Naive B cell (primary cell): Measurements from ENCODE around the gene PKP1. TPM values are rescaled to one million over a fixed set of nuclear protein-coding genes. Genes with fewer than 3 reads are reported as not detected.
A peak's percentile ranks its signal among the peaks of the same experiment; 100 is the strongest.
"Not testable (repeated sequence)": the region's sequence is repeated elsewhere in the genome, so short reads cannot be mapped to it uniquely, and the experiment has no call there.

Experiments
- ATAC-seq, 2 donors: fragments of 150-1000 bp; cut with Tn5 transposase; 2 replicates each; pipeline ENCODE4 v1.10.0; 2021; ENCODE audit warnings: low read depth in 2 of 2, mild to moderate bottlenecking in 2 of 2, moderate library complexity in 2 of 2
- DNase-seq: peaks from one replicate; pipeline ENCODE4 v3.0.0; 2022
- H3K27ac Mint-ChIP-seq, 6 donors: one replicate each; pipeline ENCODE4 v1.8.0; 2020 to 2022; ENCODE audit warnings: mild to moderate bottlenecking in 6 of 6, mixed read lengths in 6 of 6, moderate library complexity in 5 of 6, inconsistent platforms in 2 of 6
- H3K27me3 Mint-ChIP-seq, 3 donors: one replicate each; pipeline ENCODE4 v1.8.0; 2021 to 2022; ENCODE audit warnings: mixed read lengths in 3 of 3, mild to moderate bottlenecking in 1 of 3
- H3K36me3 Mint-ChIP-seq, 2 donors: one replicate each; pipeline ENCODE4 v1.8.0; 2020 to 2022; ENCODE audit warnings: mixed read lengths in 2 of 2, inconsistent platforms in 1 of 2, mild to moderate bottlenecking in 1 of 2
- H3K4me1 Mint-ChIP-seq, 3 donors: one replicate each; pipeline ENCODE4 v1.8.0; 2020 to 2022; ENCODE audit warnings: mixed read lengths in 3 of 3, inconsistent platforms in 1 of 3, mild to moderate bottlenecking in 1 of 3, moderate library complexity in 1 of 3
- H3K4me3 Mint-ChIP-seq, 8 donors: one replicate each; pipeline ENCODE4 v1.8.0; 2020 to 2022; ENCODE audit warnings: mild to moderate bottlenecking in 8 of 8, mixed read lengths in 8 of 8, moderate library complexity in 8 of 8, inconsistent platforms in 2 of 8
- H3K9me3 Mint-ChIP-seq, 7 donors: one replicate each; pipeline ENCODE4 v1.8.0; 2020 to 2022; ENCODE audit warnings: mixed read lengths in 7 of 7, mild to moderate bottlenecking in 5 of 7, inconsistent platforms in 2 of 7, moderate library complexity in 1 of 7
- polyA plus RNA-seq, 6 donors: library from polyadenylated mRNA; unstranded; fragments of 300-500 nt; fragmentation: Illumina TruSeq; gene quantifications; one replicate each; pipeline ENCODE4 v1.2.3, GENCODE V29; 2021; ENCODE audit warnings: low read depth in 6 of 6

PKP1 gene
- polyA plus RNA-seq, 6 donors from 2014 or later, result not detected

- no peak for ATAC-seq
- Mint-ChIP-seq H3K36me3 (no peaks in the 10 kb centered on the region), H3K4me1 (peaks cover 0 to 2% (median 0%) of the 10 kb centered on the region in 3 donors), H3K4me3 (peak overlapping the region in 2 of 8 donors; percentile 37 to 40), H3K27me3 (peaks cover 12 to 22% (median 21%) of the 10 kb centered on the region in 3 donors), H3K27ac (no peak overlapping the region), H3K9me3 (no peaks in the 10 kb centered on the region)
- DNase-seq, result peak; percentile 25
Measured at GRCh38 chr1:201254625-201255478, 28.5 kb upstream of the PKP1 start.

- H3K36me3 Mint-ChIP-seq, result no peaks in the 10 kb centered on the region
- H3K27ac Mint-ChIP-seq, result no peak overlapping the region
- no peaks in the 10 kb centered on the region for H3K9me3 Mint-ChIP-seq
- H3K4me1 Mint-ChIP-seq, result peaks cover 0 to 2% (median 0%) of the 10 kb centered on the region in 3 donors
- DNase-seq, result no peak
- no peak for ATAC-seq
- peaks cover 12 to 23% (median 20%) of the 10 kb centered on the region in 3 donors for H3K27me3 Mint-ChIP-seq
- no peak overlapping the region for H3K4me3 Mint-ChIP-seq
Measured at GRCh38 chr1:201255479-201256362, 27.6 kb upstream of the PKP1 start.

- H3K4me1 Mint-ChIP-seq, ATAC-seq, H3K27ac Mint-ChIP-seq, DNase-seq, H3K36me3 Mint-ChIP-seq, H3K4me3 Mint-ChIP-seq, H3K9me3 Mint-ChIP-seq: not testable (repeated sequence)
- peaks cover 18 to 33% (median 20%) of the 10 kb centered on the region in 3 donors for H3K27me3 Mint-ChIP-seq
Measured at GRCh38 chr1:201258132-201258531, 25.2 kb upstream of the PKP1 start.

GRCh38 chr1:201258763-201259230, 24.5 kb upstream of the PKP1 start:
- Mint-ChIP-seq H3K27me3 (peaks cover 18 to 38% (median 26%) of the 10 kb centered on the region in 3 donors), H3K36me3 (no peaks in the 10 kb centered on the region), H3K9me3 (no peaks in the 10 kb centered on the region), H3K4me1 (no peaks in the 10 kb centered on the region), H3K4me3 (no peak overlapping the region), H3K27ac (no peak overlapping the region)
- DNase-seq (no peak), ATAC-seq (no peak)

- Mint-ChIP-seq H3K27ac (peak overlapping the region in 1 of 6 donors; percentile 83), H3K27me3 (peaks cover 23 to 38% (median 33%) of the 10 kb centered on the region in 3 donors), H3K36me3 (no peaks in the 10 kb centered on the region), H3K4me3 (no peak overlapping the region), H3K9me3 (no peaks in the 10 kb centered on the region), H3K4me1 (no peaks in the 10 kb centered on the region)
- ATAC-seq, result no peak
- no peak for DNase-seq
Measured at GRCh38 chr1:201259476-201260235, 23.6 kb upstream of the PKP1 start.

GRCh38 chr1:201260236-201260590, 23.1 kb upstream of the PKP1 start:
- Mint-ChIP-seq H3K4me3 (no peak overlapping the region), H3K27me3 (peaks cover 25 to 38% (median 35%) of the 10 kb centered on the region in 3 donors), H3K36me3 (no peaks in the 10 kb centered on the region), H3K9me3 (no peaks in the 10 kb centered on the region), H3K4me1 (no peaks in the 10 kb centered on the region), H3K27ac (no peak overlapping the region)
- no peak for ATAC-seq
- no peak for DNase-seq

GRCh38 chr1:201260648-201261311, 22.5 kb upstream of the PKP1 start:
- peak overlapping the region in 1 of 8 donors; percentile 53 for H3K4me3 Mint-ChIP-seq

GRCh38 chr1:201261771-201262547, 21.3 kb upstream of the PKP1 start:
- Mint-ChIP-seq H3K4me3 (no peak overlapping the region), H3K36me3 (no peaks in the 10 kb centered on the region), H3K9me3 (no peaks in the 10 kb centered on the region), H3K27me3 (peaks cover 36 to 48% (median 48%) of the 10 kb centered on the region in 3 donors), H3K4me1 (no peaks in the 10 kb centered on the region), H3K27ac (no peak overlapping the region)
- no peak for DNase-seq
- ATAC-seq, result no peak

More at GRCh38 chr1:201260648-201261311, 22.5 kb upstream of the PKP1 start:
- ATAC-seq (no peak), DNase-seq (no peak)
- Mint-ChIP-seq H3K4me1 (no peaks in the 10 kb centered on the region), H3K27me3 (peaks cover 30 to 38% (median 36%) of the 10 kb centered on the region in 3 donors), H3K27ac (no peak overlapping the region), H3K36me3 (no peaks in the 10 kb centered on the region), H3K9me3 (no peaks in the 10 kb centered on the region)

GRCh38 chr1:201262963-201263608, 20.2 kb upstream of the PKP1 start:
- Mint-ChIP-seq H3K36me3 (no peaks in the 10 kb centered on the region), H3K4me3 (no peak overlapping the region), H3K27me3 (peaks cover 46 to 59% (median 54%) of the 10 kb centered on the region in 3 donors), H3K9me3 (no peaks in the 10 kb centered on the region), H3K4me1 (no peaks in the 10 kb centered on the region), H3K27ac (peak overlapping the region in 1 of 6 donors; percentile 66)
- ATAC-seq (no peak), DNase-seq (no peak)

- no peaks in the 10 kb centered on the region for H3K9me3 Mint-ChIP-seq
- ATAC-seq (no peak), DNase-seq (no peak)
- no peaks in the 10 kb centered on the region for H3K36me3 Mint-ChIP-seq
- no peaks in the 10 kb centered on the region for H3K4me1 Mint-ChIP-seq
- H3K27me3 Mint-ChIP-seq, result peaks cover 47 to 67% (median 56%) of the 10 kb centered on the region in 3 donors
- no peak overlapping the region for H3K4me3 Mint-ChIP-seq
- no peak overlapping the region for H3K27ac Mint-ChIP-seq
Measured at GRCh38 chr1:201264072-201264471, 19.2 kb upstream of the PKP1 start.

GRCh38 chr1:201264554-201264953, 18.8 kb upstream of the PKP1 start:
- H3K27ac Mint-ChIP-seq, result no peak overlapping the region
- H3K4me1 Mint-ChIP-seq, result no peaks in the 10 kb centered on the region
- no peaks in the 10 kb centered on the region for H3K36me3 Mint-ChIP-seq
- no peaks in the 10 kb centered on the region for H3K9me3 Mint-ChIP-seq
- H3K27me3 Mint-ChIP-seq, result peaks cover 52 to 72% (median 56%) of the 10 kb centered on the region in 3 donors
- DNase-seq, result no peak
- ATAC-seq, result no peak
- no peak overlapping the region for H3K4me3 Mint-ChIP-seq

GRCh38 chr1:201265756-201266155, 17.6 kb upstream of the PKP1 start:
- no peak for ATAC-seq
- Mint-ChIP-seq H3K4me3 (no peak overlapping the region), H3K27me3 (peaks cover 55 to 73% (median 59%) of the 10 kb centered on the region in 3 donors), H3K36me3 (no peaks in the 10 kb centered on the region), H3K27ac (no peak overlapping the region), H3K4me1 (no peaks in the 10 kb centered on the region), H3K9me3 (no peaks in the 10 kb centered on the region)
- no peak for DNase-seq
